Adrenal gland (tissue), 12 donors: Measurements from ENCODE around the gene AKAP7. TPM values are rescaled to one million over a fixed set of nuclear protein-coding genes. Genes with fewer than 3 reads are reported as not detected.

Source experiments
- DNase-seq, 7 donors: peaks; one replicate each; pipeline ENCODE4 v3.0.0-alpha.2; 2019 to 2020
- H3K27ac ChIP-seq, 5 donors: fragments of 200-600 bp; sonication (generic) in 4 of 5; 1 replicate in 3 of 5; 2 replicates in 2 of 5; pipeline versions ENCODE4 v1.5.1 to v1.8.0; 2016 to 2020; ENCODE audit warnings: mild to moderate bottlenecking in 1 of 5
- H3K27me3 ChIP-seq: fragments of 200-600 bp; 2 replicates; pipeline ENCODE4 v1.8.0; 2021
- H3K36me3 ChIP-seq, 2 donors: fragments of 200-600 bp; replicated peaks in 1 of 2; 1 replicate in 1 of 2; 2 replicates in 1 of 2; pipeline versions ENCODE4 v1.5.1 to v1.8.0; 2018 to 2022
- H3K4me1 ChIP-seq, 2 donors: fragments of 200-600 bp; replicated peaks in 1 of 2; 1 replicate in 1 of 2; 2 replicates in 1 of 2; pipeline versions ENCODE4 v1.5.1 to v1.8.0; 2018 to 2021
- H3K4me3 ChIP-seq, 4 donors: fragments of 200-600 bp; sonication (generic) in 3 of 4; one replicate each; pipeline ENCODE4 v1.5.1; 2016 to 2018
- H3K9me3 ChIP-seq, 3 donors: fragments of 200-600 bp; sonication (generic) in 1 of 3; replicated peaks in 1 of 3; 1 replicate in 2 of 3; 2 replicates in 1 of 3; pipeline versions ENCODE4 v1.5.1 to v1.8.0; 2016 to 2021
- CTCF ChIP-seq, 6 experiments: fragments of 450-650 bp in 4 of 6; fragments of 200-600 bp in 2 of 6; sonication (generic) in 1 of 6; IDR thresholded peaks; 1 replicate in 5 of 6; 2 replicates in 1 of 6; pipeline versions ENCODE4 v1.5.1 to v1.8.0; 2016 to 2021; ENCODE audit warnings: antibody characterized with exemption in 6 of 6, mild to moderate bottlenecking in 2 of 6, moderate library complexity in 1 of 6
- POLR2A ChIP-seq, 2 donors: fragments of 450-650 bp; IDR thresholded peaks; one replicate each; pipeline ENCODE4 v1.6.1; 2017; ENCODE audit warnings: antibody characterized with exemption in 2 of 2, mild to moderate bottlenecking in 2 of 2, moderate library complexity in 1 of 2
- WGBS, 4 donors: extraction: QIAGEN DNeasy Blood & Tissue Kit in 2 of 4; methylation state at CpG; one replicate each; pipeline versions ENCODE4 v1.1.5 to v1.1.7; 2013 to 2017; 5-methylcytosine and 5-hydroxymethylcytosine counted together
- intact Hi-C, 2 donors: fragments of 100-400 bp; cut with DNase I; formaldehyde crosslinking; loops; one replicate each; pipeline versions ENCODE4 v1.14.1 to v1.15.0; 2022 to 2023
- polyA plus RNA-seq, 3 donors: library from polyadenylated mRNA; stranded (reverse); fragments of 200-250 nt in 2 of 3; fragments of 350-450 nt in 1 of 3; fragmentation: Illumina TruSeq in 1 of 3; extraction: RNeasy Lipid Tissue Mini Kit (QIAGEN cat#74804) in 1 of 3; gene quantifications; one replicate each; pipeline ENCODE4 v1.2.3, GENCODE V29; 2013 to 2014
- total RNA-seq, 9 donors: library from RNA; depleted of rRNA in 4 of 9; stranded (reverse); fragments of >200 nt in 4 of 9; fragments of 120-200 nt in 1 of 9; fragmentation: NEBNext Ultra II Directional in 1 of 9; extraction: Animal tissue kit (Norgen Biotek cat#: 25700) in 1 of 9; gene quantifications; one replicate each; pipeline versions ENCODE4 v1.1.0 to v1.2.4, GENCODE V29; 2013 to 2023
- donor health status: healthy with polysubstance abuse.
- donor health status: Bipolar disorder and iron deficiency.
- donor health status: DM: yes; HTN: yes; CAD: no.
- donor health status: DM: no; HTN: no; CAD: no.
- donor health status: DM: no; HTN: no; CAD: no.
- donor health status: DM: yes; HTN: yes; CAD: no.

The AKAP7 gene
- total and polyA plus RNA-seq, 12 donors: 36.2 to 165 (median 62.2) TPM

GRCh38 chr6:131164506-131164905 lies 29.2 kb downstream of the AKAP7 start:
- Histone ChIP-seq H3K36me3 (peaks cover 0 to 15% of the 10 kb centered on the region in 2 donors), H3K4me3 (peak overlapping the region in 1 of 4 donors; percentile 17), H3K27me3 (no peaks in the 10 kb centered on the region), H3K9me3 (no peaks in the 10 kb centered on the region), H3K27ac (peak overlapping the region; percentile 8 to 87 (median 71)), H3K4me1 (peaks cover 16 to 44% of the 10 kb centered on the region in 2 donors)
- TF ChIP-seq POLR2A (IDR thresholded peaks at IDR 0.05): no peak
- TF ChIP-seq CTCF (IDR thresholded peaks at IDR 0.05): no peak
- WGBS, 4 donors: 32 to 48% (median 38%) methylated on average over 2 of the region's 2 CpGs
- DNase-seq: no peak
- intact Hi-C loops: no loop called here

- intact Hi-C loops: no loop called here
Measured at GRCh38 chr6:131167773-131168172, 32.5 kb downstream of the AKAP7 start.

GRCh38 chr6:131169613-131170012 lies 34.3 kb downstream of the AKAP7 start:
- TF ChIP-seq POLR2A (IDR thresholded peaks at IDR 0.05): no peak
- TF ChIP-seq CTCF (IDR thresholded peaks at IDR 0.05): no peak
- H3K9me3 ChIP-seq: no peaks in the 10 kb centered on the region
- intact Hi-C loops: no loop called here
- DNase-seq: no peak
- H3K27ac ChIP-seq: no peak overlapping the region
- peaks cover 0 to 15% of the 10 kb centered on the region in 2 donors for H3K36me3 ChIP-seq
- H3K27me3 ChIP-seq: no peaks in the 10 kb centered on the region
- no peak overlapping the region for H3K4me3 ChIP-seq
- peaks cover 8 to 29% of the 10 kb centered on the region in 2 donors for H3K4me1 ChIP-seq

More at GRCh38 chr6:131167773-131168172, 32.5 kb downstream of the AKAP7 start:
- Histone ChIP-seq H3K36me3 (peaks cover 0 to 15% of the 10 kb centered on the region in 2 donors), H3K9me3 (no peaks in the 10 kb centered on the region), H3K4me1 (peaks cover 8 to 37% of the 10 kb centered on the region in 2 donors), H3K27ac (no peak overlapping the region), H3K4me3 (no peak overlapping the region), H3K27me3 (no peaks in the 10 kb centered on the region)
- TF ChIP-seq POLR2A (IDR thresholded peaks at IDR 0.05) (no peak), CTCF (IDR thresholded peaks at IDR 0.05) (no peak)
- 60 to 72% (median 63%) methylated on average over 3 of the region's 3 CpGs for WGBS, 4 donors
- DNase-seq: no peak

GRCh38 chr6:131172222-131172621 lies 37.0 kb downstream of the AKAP7 start:
- Histone ChIP-seq H3K36me3 (peaks cover 0 to 5% of the 10 kb centered on the region in 2 donors), H3K4me1 (peaks cover 0 to 21% of the 10 kb centered on the region in 2 donors), H3K27ac (no peak overlapping the region), H3K27me3 (no peaks in the 10 kb centered on the region), H3K9me3 (no peaks in the 10 kb centered on the region), H3K4me3 (no peak overlapping the region)
- 46 to 57% (median 48%) methylated on average over 1 of the region's 1 CpG for WGBS, 4 donors
- intact Hi-C loops: no loop called here
- DNase-seq: peak in 5 of 7 donors; percentile 31 to 64 (median 60)
- TF ChIP-seq POLR2A (IDR thresholded peaks at IDR 0.05) (no peak), CTCF (IDR thresholded peaks at IDR 0.05) (no peak)
